Measurements from ENCODE around the gene UVSSA.
"Not testable (repeated sequence)": the region's sequence is repeated elsewhere in the genome, so short reads cannot be mapped to it uniquely, and the experiment has no call there.

Gene UVSSA

DNA sequence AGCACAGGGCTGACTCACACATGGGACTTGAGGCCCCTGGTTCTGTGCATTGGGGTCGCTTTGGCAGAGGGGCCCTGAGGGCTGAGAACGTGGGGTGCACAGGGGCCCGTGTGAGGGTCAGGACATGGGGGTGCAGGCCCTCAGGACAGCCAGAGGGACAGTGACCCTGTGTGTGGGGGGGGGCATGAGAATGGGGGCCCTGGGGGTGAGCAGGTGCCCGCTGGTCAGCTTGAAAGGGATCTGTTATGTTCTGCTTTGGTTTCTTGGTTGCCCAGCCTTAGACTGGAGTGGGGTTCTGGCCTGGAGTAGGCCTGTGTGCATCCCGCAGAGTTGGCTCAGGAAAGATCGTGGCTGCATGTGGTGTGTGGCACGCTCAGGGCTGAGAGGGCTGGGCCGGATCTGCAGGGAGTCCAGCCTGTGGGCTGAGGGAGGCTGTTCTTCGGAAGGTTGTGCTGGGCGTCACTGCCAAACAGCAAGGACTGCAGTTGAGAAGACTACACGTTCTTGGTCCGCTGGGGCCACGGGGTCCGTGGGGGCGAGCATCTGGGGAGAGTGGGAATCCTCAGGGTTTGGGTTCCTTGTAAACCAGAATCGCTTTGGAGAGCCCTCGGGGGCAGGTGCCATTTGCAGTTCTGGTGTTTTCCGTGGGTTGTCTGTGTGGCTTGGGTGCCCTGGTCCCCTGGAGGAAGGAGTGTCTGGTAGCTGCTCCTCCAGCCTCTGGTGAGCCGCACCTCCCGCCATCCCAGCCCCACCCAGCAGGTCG is 15.2 kb upstream of the UVSSA start:
- DNase-seq (ENCODE audit: low read depth): no peak

DNA sequence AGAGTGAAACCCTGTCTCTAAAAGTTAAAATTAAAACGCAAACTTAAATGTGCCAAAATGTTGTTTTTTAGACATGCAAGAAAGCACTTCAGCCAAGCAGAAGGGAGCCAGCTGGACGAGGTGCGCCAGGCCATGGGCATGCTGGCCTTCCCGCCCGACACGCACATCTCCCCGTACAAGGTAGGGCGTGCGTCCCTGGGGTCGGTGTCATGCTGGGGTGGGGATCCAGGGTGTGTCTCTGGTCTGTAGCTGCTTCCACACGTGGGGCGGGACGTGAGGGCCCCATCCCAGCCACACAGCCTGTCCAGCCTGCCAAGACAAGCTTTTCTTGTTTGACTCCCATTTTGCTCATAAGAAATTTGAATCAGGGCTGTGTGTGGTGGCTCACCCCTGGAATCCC is 14.3 kb upstream of the UVSSA start:
- DNase-seq (ENCODE audit: low read depth): no peak

DNA sequence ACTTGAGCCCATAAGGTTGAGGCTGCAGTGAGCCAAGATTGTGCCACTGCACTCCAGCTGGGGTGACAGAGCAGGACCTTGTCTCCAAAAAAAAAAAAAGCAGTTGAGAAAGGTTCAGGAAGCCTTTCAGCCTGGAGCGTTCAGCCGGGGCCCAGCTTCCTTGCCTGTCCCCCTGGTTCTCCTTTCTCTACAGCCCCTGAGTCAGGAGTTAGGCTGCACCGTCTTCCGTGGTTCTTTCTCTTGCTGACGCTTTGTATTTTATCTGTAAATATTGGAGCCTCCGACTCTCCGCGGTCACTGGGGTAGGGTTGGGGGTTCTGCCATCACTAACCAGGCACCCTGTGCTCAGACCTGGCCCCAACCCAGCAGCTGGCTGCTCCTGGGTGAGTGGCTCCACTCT is 13.8 kb upstream of the UVSSA start:
- DNase-seq (ENCODE audit: low read depth): no peak

GRCh38 chr4:1333851-1334578 is 13.0 kb upstream of the UVSSA start:
- DNase-seq (ENCODE audit: low read depth): not testable (repeated sequence)

DNA sequence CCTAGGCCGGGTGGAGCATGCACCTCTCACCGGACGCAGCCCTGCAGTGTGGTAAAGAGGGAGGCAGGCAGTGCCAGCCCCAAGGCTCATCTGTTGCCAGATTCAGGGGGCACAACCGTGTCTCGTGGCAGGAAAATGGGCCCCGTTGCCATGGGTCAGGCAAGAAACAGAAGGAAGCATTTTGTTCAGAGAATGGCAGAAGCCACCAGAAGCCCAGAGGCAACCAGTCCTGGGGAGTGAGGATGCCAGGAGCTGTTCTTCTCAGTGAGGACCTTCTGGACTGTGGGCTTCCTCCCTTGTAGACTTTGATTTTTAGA is 12.5 kb upstream of the UVSSA start:
- no peak for DNase-seq (ENCODE audit: low read depth)

DNA sequence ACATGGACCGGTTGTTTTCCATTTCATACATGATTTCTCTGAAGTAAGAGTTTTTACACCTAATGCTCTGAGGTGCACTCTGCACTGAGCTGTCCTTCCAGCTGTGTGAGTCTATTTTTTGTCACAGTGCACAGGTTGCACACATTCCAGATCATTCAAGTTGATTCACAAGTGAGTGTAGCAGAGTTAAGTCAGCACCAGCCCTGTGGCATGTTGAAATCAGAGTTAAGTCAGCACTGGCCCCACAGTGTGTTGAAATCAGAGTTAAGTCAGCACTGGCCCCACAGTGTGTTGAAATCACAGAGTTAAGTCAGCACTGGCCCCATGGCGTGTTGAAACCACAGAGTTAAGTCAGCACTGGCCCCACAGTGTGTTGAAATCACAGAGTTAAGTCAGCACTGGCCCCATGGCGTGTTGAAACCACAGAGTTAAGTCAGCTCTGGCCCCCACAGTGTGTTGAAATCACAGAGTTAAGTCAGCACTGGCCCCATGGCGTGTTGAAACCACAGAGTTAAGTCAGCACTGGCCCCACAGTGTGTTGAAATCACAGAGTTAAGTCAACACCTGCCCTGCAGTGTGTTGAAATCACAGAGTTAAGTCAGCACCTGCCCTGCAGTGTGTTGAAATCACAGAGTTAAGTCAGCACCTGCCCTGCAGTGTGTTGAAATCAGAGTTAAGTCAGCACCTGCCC is 11.7 kb upstream of the UVSSA start:
- not testable (repeated sequence) for DNase-seq (ENCODE audit: low read depth)

- DNase-seq (ENCODE audit: low read depth): no peak
These were observed 10.9 kb upstream of the UVSSA start for GRCh38 chr4:1336088-1336491.

GRCh38 chr4:1337376-1337831 is 9.6 kb upstream of the UVSSA start:
- DNase-seq (ENCODE audit: low read depth): peak; percentile 62

DNA sequence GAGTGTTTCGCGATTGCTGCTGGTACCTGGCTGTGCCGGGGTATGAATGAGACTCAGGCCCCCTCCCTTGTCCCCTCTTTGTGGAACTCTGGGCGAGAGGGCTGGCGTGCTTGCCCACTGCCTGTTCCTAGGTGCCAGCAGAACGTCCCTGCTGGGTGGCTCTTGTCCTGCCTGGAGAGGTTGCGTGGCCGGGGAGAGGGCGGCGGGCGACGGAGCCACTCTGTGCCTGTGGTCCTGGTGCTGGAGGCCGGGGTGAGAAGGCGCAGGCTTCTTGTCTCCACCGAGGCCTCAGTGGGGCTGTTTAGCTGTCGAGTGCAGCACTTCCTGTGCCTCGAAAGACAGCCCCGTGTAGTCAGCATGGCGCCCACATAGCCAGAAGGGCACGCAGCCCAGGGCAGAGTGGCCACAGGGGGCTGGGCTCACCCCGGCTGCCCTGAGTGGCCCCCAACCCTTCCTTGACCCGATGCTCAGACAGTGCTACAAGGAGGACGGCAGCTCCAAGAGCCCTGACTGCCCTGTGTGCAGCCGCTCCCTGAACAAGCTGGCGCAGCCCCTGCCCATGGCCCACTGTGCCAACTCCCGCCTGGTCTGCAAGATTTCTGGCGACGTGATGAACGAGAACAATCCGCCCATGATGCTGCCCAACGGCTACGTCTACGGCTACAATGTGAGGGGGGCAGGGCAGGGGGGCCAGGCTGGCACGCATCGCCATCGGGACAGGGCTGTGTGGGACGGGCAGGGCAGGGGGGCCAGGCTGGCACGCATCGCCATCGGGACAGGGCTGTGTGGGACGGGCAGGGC is 8.9 kb upstream of the UVSSA start:
- no peak for DNase-seq (ENCODE audit: low read depth)

DNA sequence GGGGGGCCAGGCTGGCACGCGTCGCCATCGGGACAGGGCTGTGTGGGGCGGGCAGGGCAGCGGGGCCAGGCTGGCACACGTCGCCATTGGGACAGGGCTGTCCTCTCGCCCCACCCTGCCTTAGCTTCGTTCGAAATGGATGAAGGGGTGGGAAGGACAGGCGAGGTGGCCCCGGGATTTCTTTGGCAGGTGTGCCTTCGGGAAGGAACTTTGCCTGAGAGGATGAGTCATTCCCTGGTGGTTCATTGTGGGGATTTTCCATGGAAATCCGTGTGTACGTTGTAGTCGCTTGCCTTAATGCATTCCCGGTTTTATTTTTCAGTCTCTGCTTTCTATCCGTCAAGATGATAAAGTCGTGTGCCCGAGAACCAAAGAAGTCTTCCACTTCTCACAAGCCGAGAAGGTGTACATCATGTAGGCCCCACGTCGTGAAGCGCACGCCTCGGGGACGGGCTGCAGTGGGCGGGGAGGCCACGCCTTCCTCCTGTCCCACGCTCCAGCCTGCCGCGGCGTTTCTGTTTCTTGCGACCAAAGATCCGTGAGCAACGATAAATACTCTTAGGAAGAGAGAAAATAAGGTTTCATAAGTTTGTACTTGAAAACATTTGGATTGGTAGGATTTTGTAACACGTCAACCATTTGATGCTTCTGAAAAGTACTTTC is 8.1 kb upstream of the UVSSA start:
- no peak for DNase-seq (ENCODE audit: low read depth)

- DNase-seq (ENCODE audit: low read depth): no peak
These were observed 7.5 kb upstream of the UVSSA start for GRCh38 chr4:1339489-1339888.

DNA sequence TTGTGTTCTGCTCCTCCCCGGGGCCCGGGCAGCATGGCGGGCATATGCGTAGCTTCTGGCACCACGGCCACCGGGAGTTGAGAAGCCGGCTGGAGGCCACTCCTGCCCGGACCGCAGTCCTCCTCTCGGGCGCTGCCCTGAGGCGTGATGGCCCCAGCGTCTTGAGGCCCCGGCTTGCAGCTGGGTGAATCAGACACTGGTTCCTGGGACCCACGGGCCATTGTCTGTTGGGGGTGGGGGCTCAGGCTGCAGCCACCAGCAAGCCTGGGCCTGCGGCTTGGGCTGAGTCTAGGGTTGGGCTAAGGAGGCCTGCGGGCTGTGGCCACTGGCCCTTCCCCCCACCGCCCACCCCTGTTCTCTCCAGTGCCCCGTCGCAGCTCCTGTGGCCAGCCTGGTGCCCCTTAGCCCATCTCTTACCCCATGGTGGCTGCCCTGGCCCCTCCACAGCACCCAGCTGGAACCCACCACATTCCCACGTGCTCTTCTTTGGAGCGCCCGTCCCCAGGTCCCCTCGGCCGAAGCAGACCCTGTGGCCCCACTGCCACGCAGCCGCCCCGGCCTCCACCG is 6.7 kb upstream of the UVSSA start:
- no peak for DNase-seq (ENCODE audit: low read depth)

DNA sequence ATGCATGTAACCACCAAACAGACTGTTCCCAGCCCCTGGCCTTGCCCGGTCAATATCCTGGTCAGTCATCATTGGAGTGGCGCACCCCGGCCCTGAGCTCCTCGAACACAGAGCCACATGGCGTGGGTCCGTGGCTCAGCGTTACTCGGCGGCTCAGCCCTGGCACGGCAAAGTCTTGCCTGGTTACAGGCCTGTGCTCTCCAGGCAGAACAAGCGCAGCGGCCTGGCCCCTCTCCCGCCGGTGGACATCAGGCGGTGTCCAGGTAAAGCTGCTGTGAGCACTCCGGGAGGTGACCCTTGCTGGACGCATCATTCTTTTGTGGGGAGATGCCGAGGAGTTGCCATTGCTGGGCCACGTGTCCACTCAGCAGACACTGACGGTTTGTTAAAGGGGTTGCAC is 6.1 kb upstream of the UVSSA start:
- no peak for DNase-seq (ENCODE audit: low read depth)

DNA sequence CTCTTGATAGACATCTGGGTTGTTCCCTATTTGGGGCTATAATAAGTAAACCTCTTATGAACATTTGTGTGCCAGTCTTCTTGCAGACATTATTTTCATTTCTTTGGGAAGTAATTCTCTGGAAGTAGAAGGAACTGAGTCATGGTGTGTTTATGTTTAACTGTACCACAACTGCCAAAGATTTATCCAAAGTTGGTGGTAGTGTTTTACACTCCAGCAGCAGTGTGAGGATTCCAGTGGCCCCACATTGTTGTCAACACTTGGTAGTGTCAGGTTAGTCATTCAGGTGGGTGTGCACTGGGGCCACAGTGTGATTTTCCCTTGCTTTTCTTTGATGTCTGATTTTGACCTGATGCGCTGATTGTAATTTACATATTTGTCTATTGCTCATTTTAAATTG is 5.0 kb upstream of the UVSSA start:
- DNase-seq (ENCODE audit: low read depth): no peak

DNA sequence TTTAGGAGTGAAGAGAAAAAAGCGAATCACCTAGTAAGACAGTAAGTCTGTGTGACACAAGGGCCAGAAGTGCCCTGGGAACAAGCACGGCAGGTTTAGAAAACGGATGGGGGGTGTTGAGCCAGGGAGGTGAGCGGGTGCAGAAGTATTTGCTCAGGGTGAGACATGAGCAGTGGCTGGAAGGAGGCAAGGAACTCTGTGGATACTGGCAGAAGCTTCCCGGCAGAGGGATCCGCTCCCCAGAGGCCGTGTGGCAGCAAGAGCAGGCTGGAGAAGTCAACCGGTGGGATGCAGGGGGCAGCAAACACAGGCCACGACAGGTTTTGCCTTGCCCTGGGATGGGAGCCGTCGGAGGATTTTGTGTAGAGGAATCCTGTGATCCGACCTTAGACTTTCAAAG is 2.3 kb upstream of the UVSSA start:
- no peak for DNase-seq (ENCODE audit: low read depth)

GRCh38 chr4:1345903-1346780 is 866 bp upstream of the UVSSA start:
- DNase-seq (ENCODE audit: low read depth): peak; percentile 35

DNA sequence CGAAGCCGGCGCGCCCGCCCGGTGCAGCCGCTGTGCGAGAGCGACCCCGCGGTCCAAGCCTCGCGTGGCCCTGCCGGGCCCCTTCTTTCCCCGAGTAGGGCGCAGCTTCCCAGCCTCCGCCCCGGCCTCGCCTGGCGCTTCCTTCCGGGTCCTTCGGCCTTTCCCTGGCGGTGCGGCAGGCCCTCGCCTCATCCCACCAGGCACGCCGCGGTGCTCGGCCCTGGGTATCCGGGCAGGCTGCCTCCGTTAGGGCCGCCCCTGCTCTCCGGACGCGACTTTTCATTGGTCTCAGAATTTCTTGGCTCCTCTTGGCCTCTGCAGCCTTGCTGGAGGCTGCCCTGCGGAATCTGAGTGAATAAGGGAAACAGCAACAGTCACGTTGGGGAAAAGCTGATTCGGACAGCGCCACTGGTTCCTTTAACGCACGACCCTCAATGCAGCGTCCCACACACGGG is 429 bp downstream of the UVSSA start:
- DNase-seq (ENCODE audit: low read depth): peak; percentile 31

- no peak for DNase-seq (ENCODE audit: low read depth)
These were observed 1.1 kb downstream of the UVSSA start for GRCh38 chr4:1348014-1348513.

GRCh38 chr4:1348746-1349145 is 1.7 kb downstream of the UVSSA start:
- DNase-seq (ENCODE audit: low read depth): no peak

Measured in activated T-cell treated with anti-CD3 and anti-CD28 coated beads for 24 hours (primary cell).